GM18511 (cell line): ENCODE data around the gene LRRC7.
A peak's percentile ranks its signal among the peaks of the same experiment; 100 is the strongest.
"Not testable (repeated sequence)": the region's sequence is repeated elsewhere in the genome, so short reads cannot be mapped to it uniquely, and the experiment has no call there.

ENCODE experiments used
- ATAC-seq: cut with Tn5 transposase; IDR thresholded peaks from one replicate; pipeline ENCODE4 v1.9.1; 2021; ENCODE audit warnings: mild to moderate bottlenecking, moderate library complexity; ENCODE audit not compliant: unreplicated experiment

Gene LRRC7

DNA sequence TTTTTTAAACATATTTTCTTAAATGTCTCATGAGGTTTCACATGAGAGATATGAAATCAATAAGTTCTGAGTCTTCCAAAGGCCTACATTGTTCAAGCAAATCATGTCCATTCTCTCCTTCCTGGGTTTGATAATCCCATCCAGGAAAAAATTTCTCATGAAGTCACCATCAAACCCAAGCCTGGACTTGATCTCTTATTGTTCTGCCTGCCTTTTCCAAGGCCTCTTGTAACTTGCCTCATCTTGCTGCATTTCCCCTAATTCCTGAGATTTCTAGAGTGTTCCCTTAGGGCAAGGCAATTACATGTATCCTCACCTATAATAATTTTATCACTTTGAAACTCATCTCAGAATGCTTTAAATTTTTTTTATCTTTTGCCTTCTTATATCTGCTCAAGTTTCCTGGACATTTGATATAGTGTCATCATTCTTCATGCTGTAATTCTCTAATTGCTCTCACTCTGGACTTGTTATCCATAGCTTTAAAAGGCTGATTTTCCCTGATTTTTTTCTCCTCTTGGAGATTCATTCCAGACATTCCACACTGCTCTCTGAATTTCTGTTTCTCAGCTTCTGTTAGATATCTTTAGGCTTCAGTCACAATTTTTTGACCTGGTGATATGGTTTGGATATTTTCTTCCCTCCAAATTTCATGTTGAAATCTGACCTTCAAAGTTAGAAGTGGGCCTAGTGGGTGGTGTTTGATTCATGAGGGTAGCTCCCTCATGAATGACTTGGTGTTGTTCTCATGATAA lies 126.4 kb downstream of the LRRC7 start:
- ATAC-seq, result no peak

DNA sequence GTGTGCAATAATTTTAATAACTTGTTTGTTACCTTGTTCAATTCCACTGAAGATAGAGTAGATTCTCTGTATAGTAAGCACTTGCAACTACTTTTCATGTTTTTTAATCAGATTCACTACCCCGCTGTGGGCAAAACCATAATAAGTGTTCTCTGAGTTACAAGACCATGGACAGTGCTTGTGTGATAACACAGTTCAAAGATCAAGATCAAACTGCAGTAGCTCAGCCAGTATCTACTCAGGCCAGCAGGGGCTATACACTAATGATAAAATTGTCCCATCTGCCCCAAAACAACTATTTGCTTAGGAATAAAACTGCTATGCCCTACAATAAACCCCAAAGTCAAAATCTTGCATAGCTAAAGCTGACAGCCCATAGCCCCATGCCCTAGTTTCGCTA lies 129.6 kb downstream of the LRRC7 start:
- ATAC-seq, result no peak

DNA sequence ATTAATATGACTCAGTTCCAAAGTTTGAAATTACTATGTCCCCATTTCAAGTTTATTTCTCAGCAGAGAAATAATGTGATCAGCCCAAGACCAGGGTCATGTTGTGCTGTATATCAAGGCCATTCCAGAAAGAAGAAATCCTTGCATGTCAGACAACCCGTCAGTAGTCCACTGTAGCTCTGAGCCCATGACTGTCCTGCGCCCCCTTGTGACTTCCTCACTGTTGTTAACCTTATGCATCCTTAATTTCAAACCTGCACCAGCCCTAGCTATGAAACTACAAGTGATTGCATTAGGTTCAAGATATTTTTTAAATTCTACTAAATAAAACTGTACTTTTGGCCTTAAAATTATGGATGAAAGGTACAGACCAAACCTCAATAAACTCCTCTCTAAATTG lies 133.0 kb downstream of the LRRC7 start:
- no peak for ATAC-seq

DNA sequence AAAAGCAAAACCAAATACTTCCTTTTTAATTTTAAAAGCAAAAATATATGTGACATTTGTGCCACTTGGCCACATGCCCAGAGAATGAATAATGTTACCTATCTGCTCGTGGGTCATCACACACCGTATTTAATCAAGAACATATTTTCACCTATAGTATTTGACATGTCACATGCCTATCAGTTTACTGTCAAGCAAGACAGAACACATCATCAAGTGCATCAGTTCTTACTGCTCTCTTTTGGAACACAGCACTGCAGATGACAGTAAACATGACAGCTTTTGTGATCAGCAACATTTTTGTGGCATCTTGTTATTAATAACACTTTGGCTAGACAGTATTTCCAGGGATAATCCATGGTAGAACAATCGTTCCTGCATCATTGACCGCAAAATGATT lies 134.4 kb downstream of the LRRC7 start:
- ATAC-seq, result no peak

DNA sequence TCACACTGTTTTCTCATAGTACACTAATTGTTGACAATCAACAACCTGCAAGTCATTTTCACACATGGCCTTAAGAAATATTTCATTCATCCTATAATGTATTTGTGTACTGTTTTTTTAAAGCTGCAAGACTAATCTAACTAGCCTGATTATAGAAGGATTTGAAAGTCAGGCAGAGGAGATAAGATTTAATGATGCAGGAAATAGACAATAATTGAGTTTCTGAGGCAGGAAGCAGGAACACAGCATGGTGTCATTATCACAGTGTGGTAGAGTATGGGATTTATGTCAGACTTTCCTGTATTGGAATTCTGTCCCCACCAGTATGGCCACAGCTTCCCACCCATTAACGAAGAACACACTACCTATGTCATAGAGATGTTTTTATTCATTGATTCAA lies 138.8 kb downstream of the LRRC7 start:
- no peak for ATAC-seq

DNA sequence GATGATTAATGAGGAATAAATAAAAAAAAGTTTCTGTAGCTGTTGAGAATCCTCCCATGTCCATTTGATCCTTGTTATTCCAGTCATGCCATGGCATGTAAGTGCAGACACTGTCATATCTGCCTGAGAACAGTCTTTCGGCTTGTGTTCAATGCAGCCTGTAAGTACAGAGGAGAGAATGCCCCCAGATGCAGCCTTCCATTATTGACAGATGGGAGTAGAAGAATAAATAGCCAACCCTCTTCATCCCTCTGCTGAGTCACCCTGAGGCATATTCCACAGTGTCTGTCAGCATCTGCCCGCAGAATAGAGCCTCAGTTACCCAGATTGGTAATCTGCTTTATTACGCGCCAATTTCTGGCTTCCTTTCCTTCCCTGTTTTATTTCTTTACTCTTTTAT lies 139.4 kb downstream of the LRRC7 start:
- no peak for ATAC-seq

DNA sequence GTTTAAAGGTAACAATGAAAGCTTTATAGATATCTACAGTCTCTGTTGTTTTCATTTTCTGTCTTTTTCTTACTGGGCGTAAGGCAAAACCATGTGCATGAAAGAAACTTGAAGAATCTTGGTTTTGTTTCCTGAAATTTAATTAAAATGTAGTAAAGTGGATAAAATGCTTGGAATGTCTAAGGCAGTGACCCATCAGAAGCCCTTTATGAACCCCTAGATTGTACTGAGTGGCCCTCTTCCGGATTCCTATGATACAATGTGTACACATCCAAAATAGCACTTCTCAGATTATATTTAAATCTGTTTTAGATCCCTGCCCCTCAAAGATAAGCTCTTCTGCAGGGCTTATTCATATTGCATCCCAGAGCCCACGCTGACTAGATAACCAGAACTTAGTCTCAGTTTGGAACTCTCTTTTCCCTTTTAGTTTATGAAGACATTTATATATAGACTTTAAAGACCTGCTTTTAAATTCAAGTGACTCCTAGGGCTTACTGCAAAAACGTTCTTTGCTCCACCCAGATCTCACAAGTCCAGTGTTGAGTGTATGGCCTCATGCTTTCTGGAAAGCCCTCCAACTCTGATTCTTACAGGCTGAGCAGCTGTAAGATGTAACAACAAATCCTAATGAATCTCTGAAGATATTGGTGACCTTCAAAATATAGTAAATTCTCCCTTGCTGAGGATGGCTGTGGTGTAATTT lies 142.9 kb downstream of the LRRC7 start:
- no peak for ATAC-seq

DNA sequence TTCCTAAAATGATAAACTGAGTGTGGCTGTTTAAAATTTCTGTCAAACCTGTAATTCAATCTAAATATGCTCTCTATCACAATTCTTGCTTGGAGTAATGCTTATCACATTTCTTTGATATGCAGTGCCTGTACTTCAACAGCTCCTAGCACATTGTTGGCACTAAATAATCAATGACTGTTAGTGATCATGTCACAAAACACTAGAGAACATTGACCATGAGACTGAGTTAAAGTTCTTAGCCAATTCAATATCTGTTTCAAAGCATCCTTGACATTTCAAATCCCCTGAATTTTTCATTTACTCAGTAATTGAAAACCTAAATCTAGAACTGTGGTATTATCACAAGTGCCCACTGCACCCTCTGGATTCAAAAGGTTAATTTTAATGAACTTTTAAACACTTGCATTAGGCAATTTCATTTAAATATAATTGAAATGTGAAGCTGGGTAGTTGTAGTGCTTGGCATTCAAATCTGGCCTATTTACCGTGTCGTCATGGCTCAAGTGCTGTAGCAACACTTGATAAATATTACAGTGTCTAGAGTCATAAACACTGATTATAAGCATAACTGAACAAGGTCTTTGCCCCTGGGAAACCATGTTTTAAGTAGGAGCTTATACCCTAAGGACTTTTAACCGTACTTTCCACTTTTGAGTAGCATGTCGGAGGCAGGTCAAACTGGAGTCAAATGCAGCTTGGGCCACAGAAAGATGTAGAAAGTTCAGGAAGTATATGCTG lies 143.6 kb downstream of the LRRC7 start:
- ATAC-seq, result no peak

DNA sequence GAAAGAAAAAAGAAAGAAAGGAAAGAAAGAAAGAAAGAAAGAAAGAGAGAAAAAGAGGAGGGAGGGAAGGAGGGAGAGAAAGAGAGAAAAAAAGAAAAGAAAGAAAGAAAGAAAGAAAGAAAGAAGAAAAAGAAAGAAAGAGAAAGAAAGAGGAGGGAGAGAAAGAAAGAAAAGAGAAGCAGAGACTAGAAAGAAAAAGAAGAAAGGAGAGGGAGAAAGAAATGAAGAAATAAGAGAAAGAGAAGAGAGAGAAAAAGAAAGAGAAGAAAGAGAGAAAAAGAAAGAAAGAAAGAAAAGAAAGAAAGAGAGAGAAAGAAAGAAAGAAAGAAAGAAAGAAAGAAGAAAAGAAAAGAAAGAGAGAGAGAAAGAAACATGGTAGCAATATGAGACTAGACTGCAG lies 150.1 kb downstream of the LRRC7 start:
- not testable (repeated sequence) for ATAC-seq

DNA sequence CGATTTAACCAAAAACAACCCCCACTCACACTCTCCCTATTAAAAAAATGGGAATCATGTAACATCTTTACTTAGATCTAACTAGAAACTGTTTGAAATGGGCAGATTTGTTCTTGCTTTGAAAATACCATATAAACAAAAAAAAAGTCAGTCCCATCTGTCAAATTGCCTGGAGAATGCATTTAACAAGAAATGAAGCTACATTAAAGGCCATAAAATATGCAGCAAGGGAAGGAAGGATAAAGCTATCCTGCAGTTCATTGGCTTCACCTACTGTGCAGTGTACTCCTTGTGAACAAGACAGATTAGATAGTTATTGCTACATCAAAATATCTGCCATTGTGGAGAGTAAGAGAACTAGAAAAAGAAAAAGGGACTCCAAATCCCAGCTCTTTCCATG lies 160.5 kb downstream of the LRRC7 start:
- no peak for ATAC-seq

DNA sequence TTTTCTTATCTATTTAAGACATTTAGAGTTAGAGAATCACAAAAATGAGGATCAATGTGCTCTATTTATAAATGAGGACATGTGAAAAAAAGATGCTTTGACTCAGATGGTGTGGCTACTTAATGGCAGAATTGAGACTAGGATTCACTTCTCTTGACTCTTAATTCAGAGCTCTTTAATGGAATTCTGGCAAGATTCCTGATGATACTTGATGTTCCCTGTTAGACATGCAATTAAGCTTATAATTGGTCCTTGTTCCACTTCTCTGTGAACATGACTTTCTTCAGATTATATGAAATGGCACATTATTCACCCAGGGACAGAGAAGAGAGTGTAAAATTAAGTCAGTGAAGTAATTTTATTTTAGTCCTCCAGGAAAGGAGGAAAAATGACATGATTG lies 165.3 kb downstream of the LRRC7 start:
- no peak for ATAC-seq

DNA sequence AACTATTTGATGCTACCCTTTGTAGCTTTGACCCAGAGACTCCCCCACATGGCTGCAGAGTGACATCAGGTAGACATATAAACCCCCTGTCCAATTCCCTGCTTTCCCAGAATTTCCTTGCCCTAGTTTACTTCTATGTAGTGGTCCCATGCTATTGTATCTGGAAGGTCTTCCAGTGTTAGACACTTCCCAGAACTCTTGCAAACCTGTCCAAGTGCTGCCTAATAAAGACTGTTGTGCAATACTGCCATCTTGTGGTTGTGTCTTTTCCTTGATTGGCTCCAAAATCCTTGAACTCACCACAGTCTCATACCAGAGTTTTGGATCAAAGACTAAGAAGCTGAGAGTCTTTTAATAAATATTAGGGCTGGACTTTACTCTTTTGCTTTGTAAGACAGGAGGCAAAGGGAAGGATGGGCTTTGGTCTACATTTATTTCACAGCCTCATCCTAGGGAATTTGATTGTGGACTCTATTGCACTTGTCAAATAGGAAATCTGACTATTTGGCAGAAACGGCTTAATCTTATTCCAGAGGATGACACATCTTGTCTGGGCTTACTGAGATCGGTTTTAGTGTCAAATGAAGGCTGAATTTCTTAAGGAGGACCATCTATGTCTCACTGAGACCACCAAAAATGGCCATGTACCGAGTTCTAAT lies 169.9 kb downstream of the LRRC7 start:
- peak; percentile 89 for ATAC-seq

DNA sequence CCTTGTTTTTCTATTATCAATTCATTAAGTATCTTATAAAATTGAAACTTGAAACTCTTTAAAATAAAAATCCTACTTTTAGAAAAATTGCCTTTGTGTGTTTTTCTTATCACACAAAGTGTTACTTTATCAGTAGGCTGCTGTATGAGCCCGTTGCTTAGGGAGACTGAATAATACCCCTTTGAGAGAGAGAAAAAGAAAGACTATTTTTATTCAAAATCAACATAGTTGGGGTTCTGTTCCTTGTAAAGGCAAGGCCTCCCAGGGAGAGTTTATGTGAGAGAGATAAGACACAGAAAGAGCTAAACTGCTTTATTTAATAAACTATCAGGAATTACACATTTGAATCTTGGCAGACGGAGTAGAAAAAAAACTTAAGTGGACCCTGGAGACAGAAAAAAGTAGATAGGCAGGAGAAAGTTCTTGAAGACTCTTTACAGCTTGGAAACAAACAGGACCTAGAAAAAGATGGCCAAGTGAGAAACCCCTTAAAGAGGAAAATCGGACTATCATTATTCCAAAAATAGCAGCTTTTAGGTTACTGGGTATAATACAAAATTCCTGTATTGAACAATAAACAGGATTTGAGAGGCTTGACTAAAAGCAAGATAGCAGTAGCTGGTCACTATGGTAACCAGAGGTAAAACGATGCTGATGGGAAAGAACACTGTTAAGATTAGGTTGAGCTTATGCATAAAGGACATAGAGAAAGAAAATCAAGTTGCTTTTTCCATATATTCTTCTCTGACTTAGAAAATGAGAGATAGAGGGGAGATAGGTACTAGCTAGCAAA lies 170.9 kb downstream of the LRRC7 start:
- no peak for ATAC-seq

DNA sequence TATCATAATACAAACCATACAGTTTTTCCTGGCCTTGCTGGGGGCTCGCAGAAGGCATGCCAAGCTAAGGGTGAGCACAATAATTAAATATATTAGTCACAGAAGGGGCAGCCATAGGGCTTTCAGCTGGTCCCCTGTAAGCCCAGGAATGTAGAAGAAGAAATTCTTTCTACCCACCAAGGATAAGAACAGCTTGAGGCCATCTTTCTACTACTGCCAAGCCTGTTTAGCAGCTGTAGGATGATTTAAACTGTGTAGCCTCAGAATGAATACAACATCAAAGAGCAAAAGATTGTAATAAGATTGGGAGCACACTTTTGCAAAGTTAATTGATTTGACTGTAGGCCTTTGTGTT lies 171.5 kb downstream of the LRRC7 start:
- ATAC-seq, result no peak

DNA sequence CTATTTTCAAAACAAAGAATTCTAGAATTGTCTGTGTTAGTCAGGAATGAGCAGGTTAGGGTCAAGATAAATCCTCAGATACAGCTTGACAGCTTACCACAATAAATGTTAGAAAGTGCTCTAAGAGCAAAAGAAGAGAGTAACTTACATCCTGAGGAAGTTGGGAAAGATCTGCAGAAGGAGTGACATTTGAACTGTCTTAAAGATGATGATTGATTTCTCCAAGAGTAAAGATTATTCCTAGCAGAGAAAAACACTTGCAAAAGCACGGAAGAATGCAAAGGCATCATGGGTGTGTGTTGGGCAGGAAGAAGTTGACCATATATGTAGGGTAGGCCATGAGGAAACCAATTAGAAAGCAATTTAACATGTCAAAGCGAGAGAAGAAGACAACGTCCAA lies 175.4 kb downstream of the LRRC7 start:
- ATAC-seq, result no peak

DNA sequence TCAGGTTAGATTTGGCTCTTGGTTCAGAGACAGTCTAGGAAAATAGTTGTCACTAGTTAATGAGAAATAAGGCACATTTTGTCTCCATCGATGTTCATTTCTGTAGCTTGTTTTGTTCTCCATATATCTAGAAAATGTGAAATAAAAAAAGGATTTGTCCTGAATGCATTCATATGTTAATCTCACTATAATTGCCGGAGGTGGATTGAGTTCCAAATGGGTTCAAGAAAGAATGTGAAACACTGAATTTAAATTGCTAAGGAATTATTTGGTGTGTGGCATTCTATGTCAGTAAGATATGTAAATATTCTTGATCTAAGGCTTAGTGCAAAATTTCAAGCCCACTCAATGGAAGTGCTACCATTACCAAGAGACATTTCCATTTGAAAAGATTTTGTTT lies 176.7 kb downstream of the LRRC7 start:
- no peak for ATAC-seq

DNA sequence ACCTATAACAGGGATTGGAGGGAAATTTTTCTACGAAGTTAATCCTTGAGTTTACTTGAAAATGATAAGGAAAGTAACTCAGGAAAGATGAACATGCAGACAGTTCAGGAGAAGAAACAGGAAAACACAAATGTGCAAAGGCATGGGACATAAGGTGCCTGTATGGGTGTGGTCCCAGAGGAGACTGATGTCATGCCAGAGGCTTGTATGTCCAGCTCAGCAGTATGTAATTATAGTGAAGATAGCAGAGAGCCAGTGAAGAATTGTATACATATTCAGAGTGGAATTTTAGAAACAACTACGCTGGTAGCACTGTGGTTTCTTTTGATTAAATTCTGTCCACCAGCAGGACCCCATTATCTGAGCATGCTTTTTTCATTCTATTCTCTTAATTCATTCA lies 179.5 kb downstream of the LRRC7 start:
- ATAC-seq, result no peak

DNA sequence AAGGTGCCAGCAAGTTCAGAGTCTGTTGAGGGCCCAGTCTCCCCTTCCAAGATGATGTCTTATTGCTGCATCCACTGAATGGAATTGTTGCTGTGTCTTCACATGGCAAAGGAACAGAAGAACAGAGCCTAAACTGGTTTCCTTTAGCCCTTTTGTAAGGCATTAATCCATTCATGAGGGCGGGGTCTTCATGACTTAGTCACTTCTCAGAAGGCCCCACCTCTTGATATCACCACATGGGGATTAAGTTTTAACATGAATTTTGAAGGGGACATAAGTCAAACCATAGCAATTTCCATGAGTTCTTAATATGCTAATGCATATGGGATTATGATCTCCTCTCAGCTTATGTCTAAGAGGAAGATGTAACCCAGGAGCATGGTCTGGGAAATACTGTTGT lies 182.9 kb downstream of the LRRC7 start:
- ATAC-seq, result no peak

DNA sequence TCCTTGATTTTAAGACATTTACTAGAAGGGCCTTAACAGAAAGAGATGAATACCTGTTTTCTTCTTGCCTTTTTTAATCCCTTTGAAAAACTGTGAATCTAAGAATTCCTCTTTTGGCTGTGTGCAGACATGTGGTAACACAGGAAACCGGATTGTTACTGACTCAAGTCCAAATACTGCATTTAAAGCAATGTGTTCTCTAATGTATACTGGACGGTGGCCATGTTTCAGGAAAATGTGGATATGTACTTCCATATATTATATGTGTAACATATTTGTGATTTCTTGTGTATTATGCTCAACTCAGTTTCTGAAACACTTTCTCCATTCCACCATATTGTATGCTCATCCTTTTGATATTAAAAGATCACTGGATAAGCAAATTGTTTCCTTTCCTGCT lies 185.1 kb downstream of the LRRC7 start:
- ATAC-seq, result no peak

DNA sequence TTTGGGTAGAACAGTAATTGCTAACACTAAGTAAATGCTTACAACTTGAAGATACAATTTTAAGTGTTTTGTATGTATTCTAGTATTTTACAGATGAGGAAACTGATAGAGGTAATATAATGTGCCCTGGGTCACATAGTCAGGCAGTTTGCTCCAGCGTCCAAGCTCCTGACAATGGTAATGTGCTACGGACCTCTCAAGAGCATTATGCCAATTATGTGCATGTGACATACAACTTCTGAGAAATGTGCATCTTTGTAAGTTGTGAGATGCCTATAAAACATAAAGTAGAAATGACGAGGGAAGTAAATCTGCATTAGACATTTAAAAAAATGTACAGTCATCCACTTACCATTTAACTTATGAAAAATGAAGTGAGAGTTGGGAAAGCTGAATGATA lies 186.8 kb downstream of the LRRC7 start:
- no peak for ATAC-seq

DNA sequence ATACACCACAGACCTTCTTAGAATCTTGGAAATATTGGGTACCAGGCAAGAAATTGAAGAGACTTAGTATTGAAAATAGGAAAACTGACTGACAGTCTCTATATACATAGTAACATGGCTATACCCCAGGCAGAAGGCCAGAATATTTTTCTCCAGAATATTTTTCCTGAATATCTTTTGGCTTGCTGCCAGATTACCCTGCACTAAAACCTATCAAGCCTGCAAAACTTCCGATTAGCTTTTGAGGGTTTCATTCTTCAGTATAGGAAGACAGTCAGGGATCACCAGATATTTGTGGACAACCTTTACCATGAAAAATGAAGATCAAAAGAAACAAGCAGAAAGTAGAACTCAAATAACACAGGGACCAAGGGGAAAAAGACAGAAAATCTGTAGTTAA lies 187.9 kb downstream of the LRRC7 start:
- no peak for ATAC-seq
